Retinal pigment epithelial cell (primary cell): Measurements from ENCODE around the gene OR2A25.

ENCODE experiments used
- DNase-seq: peaks from one replicate; pipeline ENCODE4 v3.0.0-alpha.2; 2010; ENCODE audit warnings: low read depth
- H3K4me3 ChIP-seq: 2 replicates; pipeline ENCODE4 v1.5.1; 2011; ENCODE audit warnings: mild to moderate bottlenecking, low read length, control low read depth, moderate library complexity
- CTCF ChIP-seq: conservative IDR thresholded peaks from 2 replicates; pipeline ENCODE4 v1.5.1; 2011; ENCODE audit warnings: low read depth, low read length, control low read depth, inconsistent platforms

The OR2A25 gene

GRCh38 chr7:144027070-144027469, 42.5 kb upstream of the OR2A25 start:
- DNase-seq: peak; percentile 10
- TF ChIP-seq CTCF: peak; percentile 53
- no peak overlapping the region for H3K4me3 ChIP-seq

DNA sequence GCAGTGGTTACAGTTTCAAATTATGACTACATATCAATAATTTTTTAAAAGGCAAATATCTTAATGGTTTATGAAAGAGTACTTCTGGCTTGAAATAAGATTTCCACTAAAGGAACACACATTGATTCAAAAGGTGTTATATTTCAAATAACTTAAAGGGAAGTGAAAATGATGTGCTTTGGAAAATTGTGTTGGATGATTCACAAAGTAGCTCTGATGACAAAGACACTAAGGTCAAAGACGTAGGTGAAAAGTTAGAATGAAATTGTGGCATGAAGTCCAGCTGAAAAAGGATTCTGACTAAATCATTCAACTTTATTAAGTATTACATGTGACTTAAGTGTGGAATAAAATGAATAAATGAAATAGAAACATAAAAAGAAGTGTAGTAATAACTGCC, 41.6 kb upstream of the OR2A25 start:
- no peak for DNase-seq
- no peak for TF ChIP-seq CTCF
- H3K4me3 ChIP-seq: no peak overlapping the region

DNA sequence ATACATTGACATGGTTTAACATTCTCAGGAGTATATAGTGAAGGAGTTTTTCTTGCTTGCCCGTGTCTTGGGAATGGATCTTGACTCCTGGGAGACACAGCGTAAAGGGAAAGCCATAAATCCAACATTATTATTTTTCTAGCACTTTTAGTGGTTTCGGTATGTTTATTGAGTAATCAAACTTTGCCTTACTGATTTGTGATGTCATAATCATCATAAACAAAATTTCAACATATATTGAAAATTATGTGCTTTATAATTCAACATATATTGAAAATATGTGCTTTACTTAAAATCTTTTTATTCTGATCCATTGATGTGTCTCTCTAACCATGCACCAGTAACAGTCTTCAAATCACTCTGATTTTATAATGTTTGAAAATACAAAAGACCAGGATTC, 41.1 kb upstream of the OR2A25 start:
- no peak for DNase-seq
- no peak overlapping the region for H3K4me3 ChIP-seq
- no peak for TF ChIP-seq CTCF

GRCh38 chr7:144032516-144032915, 37.1 kb upstream of the OR2A25 start:
- TF ChIP-seq CTCF: no peak
- no peak for DNase-seq
- H3K4me3 ChIP-seq: no peak overlapping the region

DNA sequence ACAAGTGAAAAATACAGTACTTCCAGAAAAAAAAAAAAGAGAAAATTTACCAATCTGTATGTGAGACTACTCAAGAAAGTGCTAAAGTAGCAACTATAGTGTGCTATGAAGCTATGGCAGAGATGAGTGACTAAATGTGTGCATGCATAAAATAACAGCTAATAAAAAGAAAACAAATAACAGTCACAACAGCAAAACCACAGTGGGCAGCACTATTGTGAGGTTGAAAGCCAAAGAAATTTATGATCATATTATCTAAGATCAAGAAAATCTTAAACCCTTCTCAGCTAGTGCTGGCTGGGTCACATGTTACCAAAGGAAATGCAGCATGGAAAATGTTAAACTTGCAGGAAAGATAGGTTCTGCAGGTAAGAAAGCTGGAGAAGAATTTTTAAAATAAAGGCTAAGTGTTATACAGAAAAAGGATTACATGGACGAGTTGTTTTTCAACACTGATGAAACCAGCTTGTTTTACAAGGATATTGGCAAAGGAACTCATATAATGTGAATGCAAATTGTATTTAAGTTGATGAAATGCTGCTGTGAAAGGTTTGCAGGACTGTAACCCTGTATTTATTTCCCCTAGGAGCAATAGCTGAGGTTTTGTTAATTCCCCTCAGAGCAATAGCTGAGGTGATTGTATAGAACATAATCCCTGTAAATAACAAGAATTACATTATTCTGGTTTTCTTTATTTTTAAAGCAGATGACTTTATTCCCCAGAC, 36.5 kb upstream of the OR2A25 start:
- DNase-seq: no peak
- H3K4me3 ChIP-seq: no peak overlapping the region
- no peak for TF ChIP-seq CTCF

DNA sequence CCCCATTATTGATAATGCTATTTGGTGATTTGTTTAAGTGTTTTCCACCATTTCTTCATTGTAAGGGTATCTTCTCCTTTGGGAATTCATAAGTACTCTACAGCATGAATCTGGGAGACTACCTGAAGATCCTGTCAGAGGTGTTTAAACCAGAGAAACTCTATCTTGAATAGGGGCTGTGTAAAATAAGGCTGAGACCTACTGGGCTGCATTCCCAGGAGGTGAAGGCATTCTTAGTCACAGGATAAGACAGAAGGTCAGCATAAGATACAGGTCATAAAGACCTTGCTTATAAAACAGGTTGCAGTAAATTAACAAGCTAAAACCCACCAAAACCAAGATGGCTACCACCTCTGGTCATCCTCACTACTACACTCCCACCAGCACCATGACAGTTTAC, 34.2 kb upstream of the OR2A25 start:
- DNase-seq: no peak
- TF ChIP-seq CTCF: no peak
- H3K4me3 ChIP-seq: no peak overlapping the region

GRCh38 chr7:144036302-144036885, 33.2 kb upstream of the OR2A25 start:
- H3K4me3 ChIP-seq: no peak overlapping the region
- TF ChIP-seq CTCF: no peak
- DNase-seq: no peak
